ENCODE data around the gene SBNO2.

Gene SBNO2

GRCh38 chr19:1103708-1104310 is 70.3 kb downstream of the SBNO2 start, which contains the start of gene GPX4:
GPX4 (plus strand) TSS chr19:1103994; CDS start chr19:1104044, 50 bp downstream.
- DNase-seq: peak; percentile 98 to 99

- DNase-seq: no peak
These were observed 70.8 kb downstream of the SBNO2 start for GRCh38 chr19:1103132-1103707.

- peak; percentile 47 to 52 for DNase-seq
These were observed 71.5 kb downstream of the SBNO2 start for GRCh38 chr19:1102407-1103131.

GRCh38 chr19:1101337-1101698 is 72.8 kb downstream of the SBNO2 start:
- no peak for DNase-seq

GRCh38 chr19:1098177-1099051 is 75.7 kb downstream of the SBNO2 start:
- DNase-seq: no peak

GRCh38 chr19:1097810-1098176 is 76.3 kb downstream of the SBNO2 start:
- no peak for DNase-seq

- DNase-seq: peak; percentile 98
These were observed 78.9 kb downstream of the SBNO2 start, which contains the start of gene POLR2E for GRCh38 chr19:1094978-1095701. POLR2E (minus strand) TSS chr19:1095375; CDS start chr19:1095315, 60 bp downstream.

- no peak for DNase-seq
These were observed 79.5 kb downstream of the SBNO2 start for GRCh38 chr19:1094655-1094977.

GRCh38 chr19:1093811-1094553 is 80.1 kb downstream of the SBNO2 start:
- no peak for DNase-seq

GRCh38 chr19:1093330-1093729 is 80.7 kb downstream of the SBNO2 start:
- DNase-seq: no peak

- DNase-seq: no peak
These were observed 82.4 kb downstream of the SBNO2 start for GRCh38 chr19:1091544-1092175.

GRCh38 chr19:1090731-1091543 is 83.1 kb downstream of the SBNO2 start:
- no peak for DNase-seq

- DNase-seq: peak; percentile 68 to 72
These were observed 84.2 kb downstream of the SBNO2 start for GRCh38 chr19:1089891-1090290.

GRCh38 chr19:1089126-1089771 is 84.8 kb downstream of the SBNO2 start:
- no peak for DNase-seq

GRCh38 chr19:1088416-1089010 is 85.6 kb downstream of the SBNO2 start:
- DNase-seq: no peak

GRCh38 chr19:1087813-1088415 is 86.2 kb downstream of the SBNO2 start:
- peak; percentile 61 to 78 for DNase-seq

GRCh38 chr19:1086613-1087012 is 87.5 kb downstream of the SBNO2 start:
- DNase-seq: no peak

- no peak for DNase-seq
These were observed 88.2 kb downstream of the SBNO2 start for GRCh38 chr19:1085676-1086442.

Measured in CD4-positive, alpha-beta T cell treated with Interleukin-4 for 1 hour (primary cell).